Stimulated activated CD8-positive, alpha-beta memory T cell treated with anti-CD3 and anti-CD28 coated beads, Interleukin-12 subunit alpha, Interleukin-12 subunit beta, amount 100 ng/mL, for 4 hours (primary cell): ENCODE measurements around the gene NFASC.

ENCODE experiments used
- DNase-seq: peaks from one replicate; pipeline ENCODE4 v3.0.0-alpha.2; 2020; ENCODE audit warnings: low read depth

Gene NFASC

DNA sequence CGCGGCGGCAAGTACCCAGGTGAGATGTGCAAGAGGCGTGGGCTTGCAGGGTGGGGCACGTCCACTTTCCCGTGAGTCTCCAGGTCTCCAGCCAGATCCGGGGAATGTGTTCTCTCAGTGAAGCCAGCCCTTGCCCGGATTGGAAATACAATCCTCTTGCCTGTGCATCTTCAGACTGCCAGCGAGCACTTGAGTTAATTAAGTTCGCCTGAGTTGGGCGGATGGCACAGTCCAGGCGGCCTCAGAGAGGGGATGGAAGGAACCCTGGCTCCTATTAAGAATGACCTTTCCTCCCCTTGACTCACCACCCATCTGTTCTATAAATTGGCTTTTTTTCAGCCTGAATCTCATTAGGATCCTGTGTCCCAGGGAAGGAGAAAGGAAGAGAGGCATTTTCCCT is 139.0 kb downstream of the NFASC start:
- no peak for DNase-seq

DNA sequence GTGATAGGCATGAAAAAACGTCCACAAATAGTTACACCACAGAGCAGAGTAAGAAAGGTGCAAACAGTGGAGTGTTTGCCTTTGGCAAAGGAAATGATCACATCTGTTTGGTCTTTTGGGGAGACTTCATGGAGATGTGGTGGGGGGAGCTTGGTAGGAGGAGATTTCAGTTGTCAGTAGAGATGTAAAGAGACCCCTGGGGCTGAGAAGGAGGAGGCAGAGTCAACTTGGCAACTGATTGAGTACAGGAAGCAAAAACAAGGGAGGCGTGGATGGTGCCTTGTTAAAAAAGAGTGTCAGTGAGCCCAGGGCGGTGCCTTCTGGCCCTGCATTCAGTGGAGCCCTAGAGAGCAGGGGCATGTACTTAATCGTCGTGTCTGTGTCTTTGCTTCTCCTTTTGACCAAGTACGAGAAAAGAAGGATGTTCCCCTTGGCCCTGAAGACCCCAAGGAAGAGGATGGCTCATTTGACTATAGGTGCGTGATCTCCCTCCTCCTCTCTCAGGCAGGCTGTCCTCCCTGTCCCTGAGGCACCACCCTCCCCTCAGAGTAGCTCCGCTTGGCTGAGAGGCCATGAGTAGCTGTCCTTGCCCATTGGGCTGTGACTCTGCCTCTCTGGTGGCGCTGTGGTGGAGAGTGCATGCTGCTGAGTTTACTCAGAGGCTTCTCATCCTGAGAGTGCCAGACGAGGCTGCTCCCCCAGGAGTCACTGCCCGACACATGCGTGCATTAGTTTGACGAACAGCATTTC is 141.9 kb downstream of the NFASC start:
- DNase-seq: no peak

DNA sequence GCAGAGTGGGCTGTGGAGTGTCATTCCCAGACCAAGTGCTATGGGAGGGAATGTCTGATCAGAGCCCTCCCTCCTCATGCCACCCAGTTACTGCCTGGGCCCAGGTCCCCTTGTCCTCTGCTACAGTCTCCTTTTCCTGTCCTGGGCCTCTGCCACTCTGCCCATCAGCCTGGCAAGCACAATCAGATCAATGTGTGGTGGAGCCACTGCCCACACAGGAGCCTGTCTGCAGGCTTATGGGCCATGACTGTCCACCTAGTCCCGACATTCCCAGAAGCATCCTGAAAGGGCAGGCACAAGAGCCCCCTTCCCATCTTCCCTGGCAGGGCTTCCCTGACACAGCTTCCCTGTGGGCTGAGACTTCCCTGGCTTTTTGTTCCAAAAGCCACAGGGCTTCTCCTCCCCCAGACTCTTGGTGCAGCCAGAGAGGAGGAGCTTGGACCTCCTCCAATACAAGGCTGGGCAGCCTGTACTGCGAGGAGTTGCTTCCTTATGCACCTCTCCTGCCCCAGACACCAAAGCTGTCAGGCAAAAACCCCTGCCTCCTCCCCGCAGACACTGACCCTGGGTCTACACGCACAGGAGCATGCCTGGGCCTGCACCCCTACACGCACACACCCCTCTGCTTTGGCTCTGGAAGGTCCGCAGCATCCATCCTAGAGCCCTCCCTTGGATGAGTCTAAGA is 143.2 kb downstream of the NFASC start:
- no peak for DNase-seq

DNA sequence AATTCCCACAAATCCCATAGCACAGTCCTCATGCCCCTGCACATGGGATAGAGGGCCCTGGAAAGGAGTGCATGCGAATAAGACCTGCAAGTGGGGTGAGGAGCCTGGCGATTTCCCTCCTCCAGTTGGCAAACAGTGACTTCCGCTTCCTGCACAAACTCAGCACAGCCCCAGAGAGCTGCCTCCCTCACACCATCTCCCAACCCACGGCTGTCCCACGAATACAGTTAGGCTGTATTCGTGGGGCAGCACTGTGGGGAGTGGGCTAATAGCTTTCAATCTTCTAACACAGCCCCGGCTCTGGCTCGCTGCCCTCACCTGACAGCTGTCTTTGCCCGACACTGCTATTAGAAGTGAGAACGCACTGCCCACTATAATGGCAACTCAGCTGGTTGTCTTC is 144.1 kb downstream of the NFASC start:
- no peak for DNase-seq

DNA sequence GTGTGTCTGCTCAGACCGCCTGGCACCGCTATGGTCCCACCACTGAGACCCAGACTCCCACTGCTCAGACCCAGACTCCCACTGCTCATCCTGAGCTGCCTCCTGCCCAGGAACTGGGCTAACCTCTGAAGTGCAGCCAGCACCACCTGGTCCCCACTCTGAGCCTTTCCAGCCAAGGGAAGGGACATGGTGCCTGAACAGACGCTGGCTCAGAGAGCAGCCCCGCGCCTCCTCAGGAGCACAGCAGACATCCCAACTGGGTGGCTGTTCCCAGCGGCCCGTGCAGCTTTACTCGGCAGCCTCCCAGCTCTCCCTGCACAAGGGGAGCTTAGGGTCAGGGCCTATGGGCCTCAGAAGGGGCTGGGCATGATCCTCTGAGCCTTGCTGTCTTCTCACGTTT is 144.6 kb downstream of the NFASC start:
- no peak for DNase-seq

DNA sequence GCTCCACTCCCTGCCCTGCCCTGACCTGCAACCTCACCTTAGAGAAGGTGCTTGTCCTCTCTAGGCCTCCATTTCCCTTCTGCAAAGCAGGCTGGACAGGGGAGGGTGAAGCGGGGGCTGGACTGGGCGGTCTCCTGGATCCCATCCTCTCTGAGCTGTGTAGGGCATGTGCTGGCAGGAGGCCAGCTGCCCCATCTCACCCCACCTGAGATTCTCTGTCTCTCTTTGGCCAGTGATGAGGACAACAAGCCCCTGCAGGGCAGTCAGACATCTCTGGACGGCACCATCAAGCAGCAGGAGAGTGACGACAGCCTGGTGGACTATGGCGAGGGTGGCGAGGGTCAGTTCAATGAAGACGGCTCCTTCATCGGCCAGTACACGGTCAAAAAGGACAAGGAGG is 145.4 kb downstream of the NFASC start:
- no peak for DNase-seq

DNA sequence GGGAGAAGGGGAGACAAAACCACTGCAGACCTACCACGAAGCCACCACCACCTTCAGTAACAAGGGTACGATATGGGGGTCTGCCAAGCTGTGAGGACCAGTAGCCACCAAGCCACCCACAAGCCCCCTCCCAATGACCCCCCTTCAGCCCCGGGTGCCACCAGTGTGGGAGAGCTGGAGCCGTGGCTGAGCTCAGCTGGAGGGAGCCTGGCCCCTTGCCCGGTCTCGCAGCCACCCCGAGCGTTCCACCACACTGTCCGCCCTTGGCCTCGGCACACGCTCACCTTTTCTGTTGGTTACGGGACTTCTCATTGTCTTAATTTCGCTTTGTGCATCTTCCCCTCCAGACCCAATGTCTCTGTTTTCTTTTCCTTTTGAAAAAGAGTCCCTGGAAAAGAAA is 145.9 kb downstream of the NFASC start:
- no peak for DNase-seq

DNA sequence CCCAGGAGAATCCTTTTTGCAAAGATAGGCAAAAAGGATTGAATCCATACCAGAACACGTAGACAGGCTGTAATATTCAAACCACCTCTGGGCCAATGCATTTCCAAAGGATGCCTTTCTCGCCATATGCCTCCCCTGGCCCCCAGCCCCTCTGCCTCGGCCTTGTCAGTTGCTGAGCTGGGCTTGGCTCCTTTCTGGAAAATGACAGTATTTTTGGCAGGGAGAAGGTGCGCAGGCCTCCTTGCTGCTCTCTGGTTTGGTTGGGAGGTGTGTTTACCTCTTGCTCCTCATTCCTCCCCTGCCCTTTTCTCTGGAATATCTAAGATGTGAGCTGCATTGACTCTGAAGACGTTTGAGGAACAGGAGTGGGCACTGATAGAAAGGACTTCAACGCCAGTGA is 146.3 kb downstream of the NFASC start:
- DNase-seq: no peak

DNA sequence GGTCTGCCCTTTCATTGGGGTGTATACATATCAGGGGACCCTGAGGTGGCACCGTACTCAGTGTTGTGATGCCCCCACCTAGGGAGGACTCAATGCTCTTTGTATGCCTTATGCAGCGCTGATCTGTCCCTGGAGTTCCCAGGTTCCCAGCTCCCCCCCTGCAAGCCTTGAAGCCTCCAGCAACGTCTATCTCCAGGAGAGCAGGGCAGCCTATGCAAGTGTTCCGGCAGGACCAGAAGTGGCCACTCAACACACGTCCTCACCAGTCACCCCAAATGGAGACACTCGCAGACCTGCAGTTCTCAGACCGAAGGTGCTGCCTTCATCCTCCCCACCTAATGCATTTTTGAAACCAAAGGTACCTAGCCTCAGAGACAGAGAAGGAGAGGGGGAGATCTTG is 147.1 kb downstream of the NFASC start:
- no peak for DNase-seq

DNA sequence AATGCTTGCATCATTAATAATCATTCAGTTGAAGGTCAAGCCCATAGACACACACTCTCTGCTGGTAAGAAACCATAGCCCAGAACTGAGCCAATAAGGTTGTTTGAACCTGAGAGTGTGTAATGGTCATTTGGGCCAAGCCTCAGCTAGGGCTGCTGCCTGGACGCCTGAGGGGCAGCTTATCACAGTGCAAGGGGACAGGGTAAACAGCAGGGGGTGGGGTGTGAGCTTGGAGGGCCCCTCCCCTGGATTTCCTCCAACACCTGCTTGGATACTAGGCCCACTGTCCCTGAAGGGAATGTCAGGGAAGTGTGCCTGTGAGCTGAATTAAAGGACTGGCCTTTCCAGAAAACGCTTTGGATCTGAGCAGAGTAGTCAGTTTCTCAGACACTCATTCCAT is 147.7 kb downstream of the NFASC start:
- DNase-seq: no peak

DNA sequence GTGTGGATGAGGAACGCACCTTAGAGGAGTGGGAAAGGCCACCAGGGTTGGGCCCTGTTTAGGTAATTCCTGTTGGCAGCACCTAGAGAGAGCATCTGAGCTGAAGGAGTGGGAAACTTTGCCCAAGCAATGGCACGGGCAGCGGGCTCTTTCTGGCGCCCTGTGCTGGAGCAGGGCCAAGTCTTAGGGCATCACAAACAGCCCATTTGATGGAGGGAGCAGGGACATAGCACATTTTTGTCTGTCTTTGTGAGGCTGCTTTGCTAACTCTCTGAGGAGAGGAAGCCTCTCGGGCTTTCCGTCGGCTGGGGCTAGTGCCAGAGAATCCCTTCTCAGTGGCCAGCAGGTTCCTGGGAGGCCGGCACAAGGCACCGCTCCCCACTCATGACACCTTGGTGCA is 149.8 kb downstream of the NFASC start:
- DNase-seq: no peak

DNA sequence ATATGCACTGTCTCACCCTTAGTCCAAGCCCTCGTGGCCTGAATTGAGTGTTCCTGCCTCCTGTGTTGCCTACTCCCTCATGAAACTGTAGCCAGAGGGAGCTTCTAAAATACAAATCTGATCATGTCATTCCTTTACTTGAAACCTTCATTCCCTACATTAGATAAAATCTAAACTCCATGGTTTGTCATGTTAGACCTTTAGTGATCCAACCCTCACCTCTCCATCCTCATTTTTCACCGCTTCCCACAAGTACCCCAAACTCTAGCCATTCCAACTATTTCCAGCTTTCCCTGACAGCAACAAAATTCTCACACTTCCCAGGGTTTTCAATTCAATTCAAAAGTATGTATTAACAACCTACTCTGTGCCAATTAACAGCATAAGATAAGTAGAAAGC is 154.0 kb downstream of the NFASC start:
- DNase-seq: no peak

DNA sequence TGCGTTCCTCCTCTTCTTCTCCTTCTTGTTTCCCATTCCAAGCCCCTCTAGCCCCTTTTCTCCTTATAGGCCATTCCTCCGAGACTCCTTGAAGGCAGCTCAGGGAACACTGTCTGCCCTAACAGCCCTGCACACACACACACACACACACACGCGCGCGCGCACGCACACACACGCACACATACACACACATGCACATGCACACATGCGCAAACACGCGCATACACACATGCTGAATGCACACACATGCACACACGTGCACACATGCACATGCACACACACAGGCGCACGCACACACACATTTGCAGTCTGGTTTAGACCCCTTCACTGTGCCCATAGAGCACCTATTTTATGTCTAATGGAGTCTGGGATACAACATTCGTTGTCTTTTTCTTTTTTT is 154.6 kb downstream of the NFASC start:
- no peak for DNase-seq

DNA sequence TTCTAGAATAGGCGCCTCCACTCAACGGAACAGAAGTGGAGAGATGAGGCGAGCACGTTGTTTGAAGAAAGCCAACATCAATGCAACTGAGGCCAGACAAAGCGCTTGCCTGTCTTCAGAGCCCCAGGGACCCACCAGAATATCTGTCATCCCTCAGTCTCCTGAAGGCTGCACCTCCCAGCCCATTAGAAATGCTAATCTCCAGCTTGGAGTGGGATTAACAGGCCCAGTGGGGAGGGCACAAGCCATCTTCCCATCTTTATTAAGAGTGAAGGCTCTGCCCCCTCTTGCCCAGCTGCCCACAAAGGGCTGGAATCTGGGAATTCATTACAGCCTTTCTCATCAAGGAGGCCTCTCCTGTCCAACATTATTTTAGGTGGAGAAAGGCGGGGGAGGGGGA is 155.5 kb downstream of the NFASC start:
- DNase-seq: no peak

DNA sequence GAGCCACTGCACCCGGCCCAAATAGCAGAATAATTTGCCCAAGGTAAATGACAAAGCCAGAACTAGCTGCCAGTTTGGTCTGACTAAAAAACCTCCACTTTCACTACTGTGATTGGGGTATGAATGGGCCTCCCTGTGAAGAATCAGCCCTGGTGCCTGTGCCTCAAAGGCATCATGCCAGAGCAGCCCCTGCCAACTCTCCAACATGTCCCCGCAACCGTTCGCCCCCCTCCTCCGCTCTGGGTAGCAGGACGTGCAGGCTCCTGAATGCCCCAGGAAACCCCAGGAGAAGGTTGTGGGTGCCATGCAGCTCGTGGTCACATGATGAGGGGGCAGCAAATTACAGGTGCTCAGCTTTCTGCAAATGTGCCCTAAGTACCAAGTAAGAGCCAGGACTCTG is 157.7 kb downstream of the NFASC start:
- no peak for DNase-seq

DNA sequence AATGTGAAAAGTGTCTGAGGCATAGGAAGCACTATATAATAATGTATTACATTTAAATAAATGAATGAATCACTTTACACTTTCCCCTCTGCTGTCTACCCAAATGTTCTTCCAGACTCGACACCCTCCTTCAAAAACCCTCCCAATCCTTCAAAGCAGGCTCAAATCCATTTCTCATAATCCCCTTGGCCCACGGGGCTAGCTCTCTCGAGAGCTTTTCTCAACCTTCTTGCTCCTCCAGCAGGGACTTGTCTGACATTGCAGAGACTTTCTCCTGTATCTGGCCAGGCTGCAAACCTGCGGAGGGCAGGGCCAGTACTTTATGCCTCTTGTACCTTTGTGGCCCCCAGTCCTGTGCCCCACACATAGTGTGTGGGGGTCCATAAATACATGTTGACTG is 158.3 kb downstream of the NFASC start:
- DNase-seq: no peak

DNA sequence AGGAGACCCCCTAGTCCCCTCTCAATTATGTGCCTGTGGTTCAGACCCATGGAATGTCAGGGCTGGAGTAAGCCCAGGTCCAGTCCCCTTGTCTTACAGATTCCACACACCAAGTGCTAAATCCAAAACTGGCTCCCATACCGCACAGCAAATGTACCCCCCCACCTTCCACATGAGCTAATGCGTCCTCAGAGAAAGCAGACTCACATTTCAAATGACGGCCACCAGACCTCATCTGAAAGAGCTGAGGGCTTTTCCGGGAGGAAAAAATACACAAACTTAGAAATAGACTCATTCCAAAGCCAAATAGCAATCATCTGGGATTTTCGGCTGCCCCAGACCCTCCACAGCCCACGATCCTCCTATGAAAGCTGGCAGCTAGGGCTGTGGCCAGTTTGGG is 159.6 kb downstream of the NFASC start:
- DNase-seq: no peak

DNA sequence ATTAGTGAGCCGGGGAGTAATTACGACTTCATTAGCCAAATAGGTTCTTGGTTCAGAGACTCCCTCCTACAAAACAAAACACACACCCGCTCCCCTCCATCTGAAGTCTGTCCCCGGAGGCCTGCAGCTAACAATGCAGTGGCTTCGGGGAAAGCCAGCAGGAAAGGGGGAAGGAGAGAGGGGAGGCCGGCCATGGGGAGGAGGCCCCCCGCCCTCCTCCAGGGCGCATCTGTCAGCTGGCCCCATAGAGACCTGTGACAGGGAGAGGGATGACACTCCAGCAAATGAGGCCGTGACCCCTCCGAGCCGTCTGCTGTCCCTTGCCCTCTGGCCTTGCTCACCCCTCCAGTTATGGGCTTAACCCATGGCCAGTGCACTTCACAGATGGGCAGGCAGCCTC is 160.2 kb downstream of the NFASC start:
- DNase-seq: no peak

DNA sequence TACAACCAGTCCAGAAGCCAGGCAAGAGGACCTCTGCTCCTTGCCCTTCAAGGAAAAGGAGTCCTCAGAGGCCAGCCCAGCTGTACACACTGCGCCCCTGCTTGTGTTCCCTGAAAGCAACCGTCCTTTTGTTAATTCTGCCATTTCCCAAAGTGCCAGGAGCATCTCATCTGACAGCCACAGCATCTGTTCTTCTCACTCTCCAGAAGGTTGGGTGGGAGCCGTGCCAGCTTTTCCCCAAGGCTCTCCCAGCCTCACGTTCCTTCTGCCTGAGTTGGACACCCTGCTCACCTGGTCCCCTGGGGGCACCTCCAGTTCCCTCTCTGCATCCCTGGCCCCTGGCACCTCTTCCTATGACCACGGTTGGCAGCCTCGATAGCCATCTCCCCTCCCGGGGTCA is 161.8 kb downstream of the NFASC start:
- no peak for DNase-seq

DNA sequence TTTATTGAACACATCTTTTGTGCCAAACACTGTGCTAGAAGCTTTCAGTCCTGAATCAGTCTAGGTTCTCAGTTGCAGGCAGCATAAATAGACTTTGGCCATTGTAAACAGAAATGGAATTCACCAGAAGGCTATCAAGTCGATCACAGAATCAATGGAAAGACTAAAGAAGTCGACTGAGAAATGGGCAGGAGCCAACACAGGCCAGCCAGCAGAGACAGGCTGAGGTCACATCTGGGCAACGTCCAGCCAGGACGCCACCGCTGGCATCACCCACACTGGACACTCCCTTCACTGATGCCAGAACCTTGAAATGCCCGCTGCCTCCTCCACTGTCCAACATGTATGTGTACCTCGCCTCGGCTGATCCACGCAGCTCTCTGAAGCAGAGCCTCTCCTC is 166.9 kb downstream of the NFASC start:
- DNase-seq: no peak

DNA sequence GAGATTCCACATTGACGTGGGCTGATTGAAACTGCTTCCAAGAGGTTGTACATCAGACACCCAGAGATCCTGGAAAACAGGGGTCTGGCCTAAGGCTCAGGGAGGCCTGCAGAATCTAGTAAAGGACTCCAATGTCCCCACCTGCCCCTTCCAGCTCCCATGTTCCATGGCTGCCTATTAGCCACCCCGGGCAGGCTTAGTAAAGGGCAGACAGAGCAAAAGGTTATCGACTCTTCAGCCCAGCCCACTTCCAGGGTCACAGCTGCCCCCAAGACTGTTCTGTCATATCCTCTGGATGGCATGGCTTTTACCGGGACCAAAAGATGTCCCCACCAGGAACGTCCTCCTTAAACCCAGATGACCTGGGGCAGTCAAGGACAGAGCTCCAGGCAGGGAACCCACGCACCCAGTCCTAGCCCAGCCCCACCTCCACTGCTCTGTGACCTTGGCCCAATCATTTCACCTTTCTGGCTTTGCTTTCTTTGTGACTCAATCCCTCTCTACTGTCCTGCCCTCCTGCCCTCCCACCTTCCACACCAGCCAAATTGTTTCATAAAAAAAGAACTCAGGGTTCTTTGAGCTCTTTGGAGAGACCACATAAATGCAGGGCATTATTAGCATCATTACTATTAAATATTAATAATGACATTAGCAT is 167.6 kb downstream of the NFASC start:
- no peak for DNase-seq

DNA sequence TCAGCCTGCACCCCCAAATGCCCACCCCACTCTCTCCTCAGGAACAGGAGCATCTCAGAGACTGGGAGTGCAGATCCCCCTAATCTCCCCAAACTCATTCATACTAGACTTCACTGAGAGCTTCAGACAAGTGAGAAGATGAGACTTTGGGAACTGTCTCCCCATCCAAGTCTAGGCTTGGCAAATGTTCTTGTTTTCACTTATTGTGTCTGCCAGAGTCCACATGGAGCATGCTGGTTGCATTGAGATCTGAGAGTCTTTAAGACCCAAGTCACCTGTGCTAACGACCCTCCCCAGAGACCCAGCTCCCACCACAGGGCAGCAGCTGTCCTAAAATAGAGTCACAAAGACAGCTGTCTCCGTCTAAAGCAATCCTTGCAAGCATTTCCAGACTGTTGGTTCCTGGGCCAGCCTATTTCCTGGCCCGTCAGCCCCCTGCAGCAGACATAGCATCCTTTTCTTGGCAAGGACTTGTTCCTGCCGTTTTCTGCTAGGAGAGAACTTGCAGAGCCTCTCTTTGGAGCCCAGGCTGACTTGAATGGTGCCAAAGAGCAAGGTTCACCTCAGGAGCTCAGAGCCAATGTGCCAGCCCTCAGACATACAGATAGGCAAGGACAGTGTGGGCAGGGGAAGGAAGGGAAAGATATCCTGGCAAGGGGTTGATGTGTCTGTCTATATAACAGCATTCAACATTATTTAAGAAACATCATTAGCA is 170.5 kb downstream of the NFASC start:
- no peak for DNase-seq
